Erythroblast (primary cell): Measurements from ENCODE around the gene SLC25A45.

Source experiments
- GATA1 ChIP-seq: IDR thresholded peaks from 2 replicates; pipeline ENCODE4 v1.6.1; 2011; ENCODE audit warnings: low read depth, mild to moderate bottlenecking, control low read depth, low read length, moderate library complexity
- POLR2A ChIP-seq: IDR thresholded peaks from 2 replicates; pipeline ENCODE4 v1.6.1; 2011; ENCODE audit warnings: mild to moderate bottlenecking, low read length

DNA sequence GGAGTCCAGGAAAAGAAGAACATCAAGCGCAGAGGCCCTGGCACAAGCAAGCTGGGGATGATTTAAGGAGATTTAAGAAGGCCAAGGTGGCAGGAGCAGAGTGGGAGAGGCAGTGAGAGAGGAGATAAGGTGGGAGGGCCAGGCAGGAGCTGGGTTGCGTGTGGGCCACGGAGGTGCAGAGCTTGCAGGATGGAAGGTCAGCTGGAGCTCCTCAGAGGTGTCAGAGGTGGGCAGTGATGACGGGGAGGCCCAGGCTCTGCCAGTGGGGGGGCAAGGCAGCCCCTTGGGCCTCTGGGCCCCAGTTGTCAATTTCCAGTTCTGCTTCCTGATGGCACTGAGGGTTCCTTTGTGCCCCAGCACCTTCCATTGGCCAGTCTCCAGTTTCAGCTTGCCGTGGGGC is 10.5 kb upstream of the SLC25A45 start:
- TF ChIP-seq POLR2A (no peak), GATA1 (no peak)
